WI38 (cell line): ENCODE results near the gene PAM.

Experiments
- H3K4me3 ChIP-seq: 2 replicates; pipeline ENCODE4 v1.5.1; 2011; ENCODE audit warnings: low read depth, mild to moderate bottlenecking, control low read depth, low read length
- CTCF ChIP-seq: IDR thresholded peaks from 2 replicates; pipeline ENCODE4 v1.5.1; 2012; ENCODE audit warnings: low read depth, mild to moderate bottlenecking, control low read depth, low read length

PAM gene

GRCh38 chr5:102760815-102761214 lies 5.7 kb downstream of the PAM start:
- no peak overlapping the region for H3K4me3 ChIP-seq
- no peak for TF ChIP-seq CTCF

GRCh38 chr5:102762095-102762534 lies 7.0 kb downstream of the PAM start:
- H3K4me3 ChIP-seq: peak overlapping the region; percentile 14; the same call in 1 of the 2 replicates
- TF ChIP-seq CTCF: no peak

GRCh38 chr5:102762562-102763227 lies 7.6 kb downstream of the PAM start:
- no peak for TF ChIP-seq CTCF
- H3K4me3 ChIP-seq: no peak overlapping the region

GRCh38 chr5:102763734-102764133 lies 8.6 kb downstream of the PAM start:
- no peak overlapping the region for H3K4me3 ChIP-seq
- no peak for TF ChIP-seq CTCF

GRCh38 chr5:102764381-102765004 lies 9.4 kb downstream of the PAM start:
- no peak for TF ChIP-seq CTCF
- no peak overlapping the region for H3K4me3 ChIP-seq

- no peak for TF ChIP-seq CTCF
- no peak overlapping the region for H3K4me3 ChIP-seq
Measured at GRCh38 chr5:102765350-102765749, 10.2 kb downstream of the PAM start.

- no peak for TF ChIP-seq CTCF
- no peak overlapping the region for H3K4me3 ChIP-seq
Measured at GRCh38 chr5:102766295-102767090, 11.4 kb downstream of the PAM start.
